Activated CD4-positive, alpha-beta T cell treated with anti-CD3 and anti-CD28 coated beads for 48 hours (primary cell): ENCODE data around the gene MITF.

Experiments
- DNase-seq: peaks from one replicate; pipeline ENCODE4 v3.0.0-alpha.2; 2020

Gene MITF

GRCh38 chr3:69922521-69923000 lies 183.3 kb downstream of the MITF start:
- DNase-seq: no peak

- DNase-seq: no peak
Measured at GRCh38 chr3:69925506-69925905, 186.2 kb downstream of the MITF start.

GRCh38 chr3:69926385-69926784 lies 187.1 kb downstream of the MITF start:
- no peak for DNase-seq

DNA sequence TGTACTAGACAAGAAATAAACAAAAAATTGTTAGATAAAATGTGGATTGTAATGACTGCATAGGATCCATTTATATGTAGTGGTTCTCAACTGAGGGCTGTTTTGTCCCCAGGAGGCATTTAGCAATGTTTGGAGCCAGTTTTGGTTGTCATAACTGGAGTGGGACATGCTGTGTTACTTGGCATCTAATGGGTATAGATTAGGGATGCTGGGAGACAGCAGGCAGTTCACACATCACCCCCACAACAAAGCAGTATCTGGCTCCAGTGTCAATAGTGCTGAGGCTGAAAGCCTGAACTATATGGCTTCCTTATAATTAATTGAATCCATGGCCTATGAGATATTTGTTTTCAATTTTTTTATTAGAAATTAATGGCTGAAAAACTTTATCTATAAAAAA lies 188.3 kb downstream of the MITF start:
- no peak for DNase-seq

GRCh38 chr3:69929019-69929418 lies 189.8 kb downstream of the MITF start:
- no peak for DNase-seq

DNA sequence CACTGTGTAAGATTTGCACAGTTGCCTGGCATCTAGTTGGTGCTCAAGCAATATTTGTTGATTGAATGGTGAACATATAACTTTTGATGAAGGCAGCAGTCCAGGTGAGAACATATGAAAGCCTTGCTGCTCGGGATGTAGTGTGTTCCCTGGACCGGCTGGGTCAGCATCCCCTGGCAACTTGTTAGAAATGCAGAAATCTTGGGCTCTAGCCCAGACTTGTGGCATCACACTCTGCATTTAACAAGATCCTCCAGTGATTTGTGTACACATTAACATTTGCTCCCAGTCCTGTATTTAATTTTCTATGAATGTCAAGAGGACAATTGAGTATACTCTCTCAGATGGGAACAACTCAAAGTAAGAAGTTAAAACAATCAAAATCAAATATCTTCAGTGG lies 191.3 kb downstream of the MITF start:
- no peak for DNase-seq

DNA sequence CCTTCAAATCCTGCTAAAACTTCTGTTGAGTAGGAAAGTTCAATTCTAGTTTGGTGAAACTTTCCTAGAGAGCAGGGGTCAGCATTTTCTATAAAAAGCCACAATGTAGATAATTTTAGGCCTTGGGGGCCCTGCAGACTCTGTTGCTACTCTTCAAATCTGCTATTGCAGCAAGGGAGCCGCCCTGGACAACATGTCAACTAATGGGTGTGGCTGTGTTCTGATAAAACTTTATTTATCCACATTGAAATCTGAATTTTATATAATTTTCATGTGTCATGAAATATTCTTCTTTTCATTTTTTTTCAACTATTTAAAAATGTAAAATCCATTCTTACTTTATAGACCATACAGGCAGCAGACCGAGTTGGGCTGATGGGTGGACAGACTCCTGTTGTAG lies 192.8 kb downstream of the MITF start:
- DNase-seq: no peak

DNA sequence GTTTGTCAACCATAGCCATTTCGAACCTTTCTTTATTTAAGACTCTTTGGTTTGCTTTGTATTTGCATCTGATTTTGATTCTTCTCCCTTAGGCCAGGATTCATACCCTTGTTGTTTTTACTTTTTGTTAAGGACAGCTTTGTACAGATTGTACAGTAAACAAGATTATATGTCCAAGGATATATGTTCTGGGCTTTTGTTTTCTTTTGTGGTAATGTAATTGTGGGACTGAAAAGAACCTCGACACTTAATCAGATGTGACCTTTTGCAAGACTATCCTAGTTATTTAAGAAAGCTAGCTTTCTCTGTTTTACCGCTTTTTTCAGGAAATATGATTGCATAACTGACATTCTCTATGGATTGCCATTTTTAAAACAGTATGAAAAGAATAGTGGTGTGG lies 193.2 kb downstream of the MITF start:
- no peak for DNase-seq

DNA sequence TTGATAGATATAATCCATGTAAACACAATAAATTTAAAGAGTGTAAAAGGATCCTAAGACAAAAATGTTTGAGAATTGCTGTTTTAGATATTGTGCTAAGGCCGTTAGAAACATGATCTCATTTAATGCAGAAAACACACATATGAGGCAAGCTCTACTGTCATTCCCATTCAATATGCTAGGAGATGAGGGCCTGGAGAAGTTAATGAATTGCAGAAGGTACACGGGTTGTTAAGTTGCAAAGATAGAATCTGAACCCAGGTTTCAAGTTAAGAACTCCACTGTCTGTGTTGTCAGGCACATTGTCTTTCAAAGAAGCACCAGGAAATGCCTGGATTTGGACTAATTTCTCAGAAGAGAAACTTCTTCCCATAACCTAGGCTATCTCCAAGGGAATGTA lies 195.1 kb downstream of the MITF start:
- DNase-seq: no peak

DNA sequence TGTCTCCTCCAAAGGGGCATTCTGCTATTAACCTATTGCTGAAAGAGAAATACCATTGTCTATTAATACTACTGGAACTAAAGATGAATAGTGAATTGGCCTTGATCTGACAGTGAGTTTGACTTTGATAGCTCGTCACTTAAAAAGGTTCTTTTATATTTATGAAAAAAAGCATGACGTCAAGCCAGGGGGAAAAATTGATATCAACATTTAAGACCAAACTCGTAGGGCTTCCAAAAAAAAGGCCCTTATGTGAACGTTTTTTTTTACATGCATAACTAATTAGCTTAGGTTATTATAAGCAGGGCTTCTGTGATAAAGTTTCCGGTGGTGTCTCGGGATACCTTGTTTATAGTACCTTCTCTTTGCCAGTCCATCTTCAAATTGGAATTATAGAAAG lies 197.0 kb downstream of the MITF start:
- DNase-seq: no peak

GRCh38 chr3:69938061-69938460 lies 198.8 kb downstream of the MITF start:
- DNase-seq: no peak

GRCh38 chr3:69938931-69939330 lies 199.7 kb downstream of the MITF start:
- no peak for DNase-seq

DNA sequence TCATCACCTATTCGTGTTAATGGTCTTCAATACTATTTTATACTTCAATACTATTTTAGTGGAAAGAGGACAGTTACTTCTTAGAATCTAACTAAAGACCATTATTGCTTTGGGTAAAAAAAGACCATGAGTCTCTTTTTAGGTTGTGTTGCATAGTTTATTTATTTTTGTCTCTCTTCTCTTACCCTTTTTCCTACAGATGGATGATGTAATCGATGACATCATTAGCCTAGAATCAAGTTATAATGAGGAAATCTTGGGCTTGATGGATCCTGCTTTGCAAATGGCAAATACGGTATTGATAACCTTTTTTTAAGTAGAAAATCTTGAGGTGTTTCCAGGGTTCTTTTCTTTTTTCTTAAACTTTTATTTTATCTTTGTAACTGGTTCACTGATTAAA lies 201.8 kb downstream of the MITF start:
- no peak for DNase-seq

GRCh38 chr3:69941439-69942176 lies 202.3 kb downstream of the MITF start:
- DNase-seq: no peak

GRCh38 chr3:69944931-69945493 lies 205.7 kb downstream of the MITF start:
- no peak for DNase-seq

DNA sequence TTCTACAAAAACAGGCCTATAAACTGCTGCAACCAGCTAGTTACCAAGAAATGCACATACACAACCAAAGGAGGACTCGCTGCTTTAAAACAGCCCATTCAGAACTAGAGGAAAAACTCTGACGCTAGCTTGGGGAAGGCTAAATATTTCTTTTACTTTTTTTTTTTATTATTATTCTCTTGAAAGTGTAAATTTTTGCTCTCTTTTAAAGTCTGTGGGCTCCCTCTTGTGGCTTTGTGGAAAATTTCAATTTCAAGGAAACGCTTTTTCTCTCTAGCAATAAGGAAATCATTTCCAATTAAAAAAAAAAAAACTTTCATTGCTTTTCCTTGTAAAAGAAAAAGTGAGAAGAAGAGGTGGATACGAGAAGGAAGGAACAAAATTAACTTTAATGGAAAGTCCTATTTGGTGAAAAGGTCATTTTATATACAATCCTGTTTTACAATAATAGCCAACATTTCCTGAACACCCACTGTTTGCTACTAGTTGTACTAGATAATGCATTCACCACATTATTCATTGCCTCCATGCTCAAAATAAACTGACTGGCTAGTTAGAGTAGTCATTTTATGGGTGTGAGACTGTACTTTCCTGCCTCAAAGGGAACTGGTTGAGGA lies 209.1 kb downstream of the MITF start:
- DNase-seq: no peak

GRCh38 chr3:69951616-69952015 lies 212.4 kb downstream of the MITF start:
- DNase-seq: no peak

DNA sequence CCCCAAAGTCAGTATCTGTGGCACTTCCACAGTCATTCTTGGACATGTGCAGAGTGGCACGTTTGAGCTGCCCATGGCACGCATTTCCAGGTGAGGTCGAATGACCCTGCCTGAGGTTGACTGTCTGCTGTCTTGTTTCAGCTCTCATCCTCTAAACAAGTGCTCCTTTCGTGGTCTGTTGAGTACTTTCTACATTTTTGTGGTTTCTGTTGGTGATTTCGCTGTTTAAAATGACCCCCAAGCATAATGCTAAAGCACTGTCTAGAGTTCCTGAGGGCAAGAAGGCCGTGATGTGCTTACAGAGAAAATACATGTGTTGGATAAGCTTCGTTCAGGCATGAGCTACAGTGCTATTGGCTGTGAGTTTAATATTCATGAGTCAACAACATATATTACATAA lies 220.3 kb downstream of the MITF start:
- no peak for DNase-seq

GRCh38 chr3:69961706-69962439 lies 222.6 kb downstream of the MITF start:
- no peak for DNase-seq

- DNase-seq: no peak
Measured at GRCh38 chr3:69963643-69964042, 224.4 kb downstream of the MITF start.

DNA sequence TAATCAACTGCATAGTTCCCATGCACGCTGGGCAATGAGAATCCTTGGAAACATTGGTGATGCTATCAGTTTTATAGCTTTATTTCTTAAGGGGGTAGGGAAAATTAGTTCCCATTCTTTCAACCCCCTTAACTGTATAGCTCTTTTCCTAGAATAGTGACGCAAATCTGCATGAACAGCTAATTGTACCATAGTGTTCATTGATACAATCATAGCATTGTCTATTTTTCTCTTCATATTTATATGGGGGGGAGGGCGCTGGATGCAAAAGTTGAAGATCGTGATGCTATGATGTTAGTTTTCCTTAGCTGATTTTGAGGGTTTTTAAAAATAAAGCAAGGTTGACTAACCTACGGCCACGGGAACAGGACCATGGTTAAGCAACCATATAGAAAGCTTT lies 227.9 kb downstream of the MITF start:
- DNase-seq: no peak

GRCh38 chr3:69970827-69971226 lies 231.6 kb downstream of the MITF start:
- DNase-seq: no peak

DNA sequence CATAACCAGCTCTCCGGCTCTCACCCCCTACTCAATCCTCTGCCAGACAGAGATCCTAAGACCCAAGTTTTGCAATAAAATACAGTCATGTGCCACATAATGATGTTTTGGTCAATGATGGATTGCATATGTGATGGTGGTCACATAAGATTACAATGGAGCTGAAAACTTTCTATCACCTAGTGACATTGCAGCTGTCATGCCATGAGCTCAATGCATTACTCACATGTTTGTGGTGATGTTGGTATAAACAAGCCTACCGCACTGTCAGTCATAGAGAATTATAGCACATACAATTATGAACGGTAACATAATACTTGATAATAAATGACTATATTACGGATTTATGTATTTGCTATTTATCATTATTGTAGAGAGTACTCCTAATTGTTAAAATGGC lies 233.4 kb downstream of the MITF start:
- DNase-seq: no peak

DNA sequence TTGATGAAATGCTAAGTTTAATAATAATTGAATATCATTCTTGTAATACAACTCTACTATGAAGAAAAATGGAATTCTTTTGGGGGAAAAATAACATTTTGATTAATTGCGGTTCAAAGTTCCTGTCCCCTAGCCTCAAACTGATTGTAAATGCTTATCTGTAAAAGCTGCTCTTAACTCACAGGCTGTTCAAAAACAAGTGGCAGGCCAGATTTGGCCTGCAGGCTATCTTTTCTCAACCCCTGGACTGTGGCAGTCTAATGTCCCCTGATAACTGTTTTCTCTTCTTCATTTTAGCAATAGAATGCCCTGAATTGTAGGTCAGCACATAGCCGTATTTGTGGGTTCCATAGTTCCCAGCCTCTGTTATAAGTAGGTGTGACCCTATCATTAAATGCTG lies 236.8 kb downstream of the MITF start:
- DNase-seq: no peak
